Measurements from ENCODE around the gene CXorf49.
"Not testable (repeated sequence)": the region's sequence is repeated elsewhere in the genome, so short reads cannot be mapped to it uniquely, and the experiment has no call there.

The CXorf49 gene

DNA sequence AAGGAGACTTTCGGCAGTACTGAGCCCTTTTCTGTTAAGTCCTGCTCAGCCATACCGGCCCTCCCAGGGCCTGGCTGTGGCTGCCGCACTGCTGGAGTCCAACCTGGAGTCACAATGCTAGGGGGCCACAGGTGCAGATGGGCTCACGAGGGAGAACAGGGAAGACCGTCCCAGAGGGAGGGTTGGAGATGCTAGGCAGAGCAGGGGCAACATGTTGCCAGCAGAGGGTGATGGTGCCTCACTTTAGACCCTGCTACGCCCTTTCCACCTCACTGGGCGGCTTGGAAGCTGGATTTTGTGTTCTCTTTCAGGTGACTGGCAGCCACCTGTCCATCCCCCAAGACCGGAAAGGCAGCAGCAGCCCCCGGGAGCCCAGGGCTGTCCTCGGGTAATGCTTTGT, 48.1 kb downstream of the CXorf49 start:
- H3K27me3 ChIP-seq (ENCODE audit: control insufficient read depth, insufficient read depth, low read length); H3K27ac ChIP-seq (ENCODE audit: low read length); H3K4me3 ChIP-seq (ENCODE audit: low read length); H3K9ac ChIP-seq (ENCODE audit: low read length); H3K9me3 ChIP-seq (ENCODE audit: control insufficient read depth, low read depth, low read length); H3K36me3 ChIP-seq (ENCODE audit: control insufficient read depth, low read depth, low read length); H3K4me1 ChIP-seq (ENCODE audit: control insufficient read depth, low read depth, low read length): not testable (repeated sequence)

DNA sequence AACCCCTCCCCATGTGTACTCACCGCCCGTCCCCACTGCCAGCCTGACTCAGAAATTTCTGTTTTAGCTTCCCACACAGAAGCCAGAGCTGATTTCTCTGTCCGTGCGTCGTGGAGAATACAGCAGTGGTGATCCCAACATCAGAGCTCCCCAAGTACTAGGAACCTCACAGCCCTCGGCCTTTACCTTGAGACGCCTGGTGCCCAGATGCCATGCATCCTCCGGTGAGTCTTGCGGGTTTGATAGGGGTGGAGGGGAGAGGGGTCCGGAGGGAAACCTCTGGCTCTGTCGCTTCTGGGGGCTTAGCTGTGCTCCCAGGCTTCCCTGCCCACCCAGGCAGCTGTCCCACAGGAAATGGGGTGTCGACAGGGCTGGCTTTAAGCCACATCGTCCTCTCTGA, 48.6 kb downstream of the CXorf49 start:
- Histone ChIP-seq H3K4me1 (ENCODE audit: control insufficient read depth, low read depth, low read length) (no peaks in the 10 kb centered on the region), H3K4me3 (ENCODE audit: low read length) (no peak overlapping the region), H3K27ac (ENCODE audit: low read length) (no peak overlapping the region), H3K27me3 (ENCODE audit: control insufficient read depth, insufficient read depth, low read length) (no peaks in the 10 kb centered on the region), H3K9me3 (ENCODE audit: control insufficient read depth, low read depth, low read length) (peaks cover 2% of the 10 kb centered on the region), H3K9ac (ENCODE audit: low read length) (no peak overlapping the region), H3K36me3 (ENCODE audit: control insufficient read depth, low read depth, low read length) (no peaks in the 10 kb centered on the region)

DNA sequence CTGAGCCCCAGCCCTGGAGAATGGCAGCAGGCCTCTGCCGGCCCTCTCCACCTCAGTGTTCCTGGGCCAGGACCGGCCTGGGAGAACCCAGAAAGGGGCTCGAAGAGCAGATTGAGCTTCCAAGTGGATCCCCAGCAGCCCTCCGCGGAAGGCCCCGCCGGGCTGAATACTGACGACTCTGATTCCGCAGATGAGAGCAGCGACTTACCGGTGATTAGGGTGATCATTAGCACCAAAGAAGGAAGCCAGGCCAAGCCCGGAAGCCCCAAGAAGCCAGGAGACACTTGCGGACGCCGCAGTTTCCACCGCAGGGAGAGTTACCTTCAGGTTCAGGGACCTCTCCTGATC, 49.9 kb downstream of the CXorf49 start:
- Histone ChIP-seq H3K27me3 (ENCODE audit: control insufficient read depth, insufficient read depth, low read length) (no peaks in the 10 kb centered on the region), H3K4me1 (ENCODE audit: control insufficient read depth, low read depth, low read length) (no peaks in the 10 kb centered on the region), H3K4me3 (ENCODE audit: low read length) (no peak overlapping the region), H3K9ac (ENCODE audit: low read length) (no peak overlapping the region), H3K9me3 (ENCODE audit: control insufficient read depth, low read depth, low read length) (peaks cover 2% of the 10 kb centered on the region), H3K36me3 (ENCODE audit: control insufficient read depth, low read depth, low read length) (no peaks in the 10 kb centered on the region), H3K27ac (ENCODE audit: low read length) (no peak overlapping the region)

DNA sequence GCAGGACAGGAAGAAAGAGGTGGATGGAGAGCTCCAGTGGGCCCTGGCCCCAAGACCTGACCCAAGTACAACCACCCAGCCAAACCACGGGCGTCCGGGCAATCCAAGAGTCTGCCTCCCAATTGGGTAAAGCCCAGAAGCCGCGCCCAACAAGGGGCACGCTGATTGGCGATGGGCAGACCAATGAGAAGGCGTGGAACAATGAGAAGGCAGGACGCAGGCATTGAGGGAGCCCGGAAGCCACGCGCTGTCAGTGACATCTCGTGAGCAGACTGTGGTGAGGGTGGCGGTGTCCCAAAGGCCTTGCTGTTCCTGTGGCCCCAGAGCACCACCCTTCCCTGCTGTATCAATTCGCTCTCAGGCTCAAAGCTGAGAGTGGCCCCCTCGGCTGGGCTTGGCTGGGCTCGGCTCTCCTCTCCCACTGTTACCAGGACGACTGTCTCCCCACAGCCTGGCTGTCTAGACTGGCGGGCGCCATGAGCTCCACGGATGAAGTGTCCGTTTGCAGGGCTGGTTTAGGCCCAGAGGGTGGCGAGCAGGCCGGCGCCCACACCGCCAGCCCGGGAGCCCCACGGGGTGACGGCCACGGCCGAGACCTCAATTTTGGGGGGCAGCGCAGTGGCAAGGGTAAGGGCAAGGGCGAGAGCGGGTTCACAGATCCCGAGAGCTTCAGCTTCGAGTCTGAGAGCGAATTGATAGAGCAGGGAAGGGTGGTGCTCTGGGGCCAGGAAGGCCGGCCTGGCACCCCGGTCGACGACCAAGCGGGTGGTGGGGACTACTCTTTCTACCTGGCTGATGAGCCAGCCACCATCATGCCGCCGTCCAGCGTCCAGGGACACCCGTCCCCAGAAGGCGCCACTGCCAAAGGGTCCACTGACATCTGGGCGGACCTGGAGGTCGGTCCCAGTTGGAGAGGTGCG, 50.5 kb downstream of the CXorf49 start, which contains the start of gene LOC101059915:
Gene LOC101059915, plus strand, starts transcription at position 219 of the 920 bp plus-strand sequence.
- no peak within 1 kb of the TSS for H3K4me3 ChIP-seq (ENCODE audit: low read length)
- no peak within 1 kb of the TSS for H3K27ac ChIP-seq (ENCODE audit: low read length)
- no peaks in the 10 kb centered on the region for H3K36me3 ChIP-seq (ENCODE audit: control insufficient read depth, low read depth, low read length)
- no peaks in the 10 kb centered on the region for H3K27me3 ChIP-seq (ENCODE audit: control insufficient read depth, insufficient read depth, low read length)
- H3K4me1 ChIP-seq (ENCODE audit: control insufficient read depth, low read depth, low read length): no peaks in the 10 kb centered on the region
- peaks cover 2% of the 10 kb centered on the region for H3K9me3 ChIP-seq (ENCODE audit: control insufficient read depth, low read depth, low read length)
- no peak within 1 kb of the TSS for H3K9ac ChIP-seq (ENCODE audit: low read length)

DNA sequence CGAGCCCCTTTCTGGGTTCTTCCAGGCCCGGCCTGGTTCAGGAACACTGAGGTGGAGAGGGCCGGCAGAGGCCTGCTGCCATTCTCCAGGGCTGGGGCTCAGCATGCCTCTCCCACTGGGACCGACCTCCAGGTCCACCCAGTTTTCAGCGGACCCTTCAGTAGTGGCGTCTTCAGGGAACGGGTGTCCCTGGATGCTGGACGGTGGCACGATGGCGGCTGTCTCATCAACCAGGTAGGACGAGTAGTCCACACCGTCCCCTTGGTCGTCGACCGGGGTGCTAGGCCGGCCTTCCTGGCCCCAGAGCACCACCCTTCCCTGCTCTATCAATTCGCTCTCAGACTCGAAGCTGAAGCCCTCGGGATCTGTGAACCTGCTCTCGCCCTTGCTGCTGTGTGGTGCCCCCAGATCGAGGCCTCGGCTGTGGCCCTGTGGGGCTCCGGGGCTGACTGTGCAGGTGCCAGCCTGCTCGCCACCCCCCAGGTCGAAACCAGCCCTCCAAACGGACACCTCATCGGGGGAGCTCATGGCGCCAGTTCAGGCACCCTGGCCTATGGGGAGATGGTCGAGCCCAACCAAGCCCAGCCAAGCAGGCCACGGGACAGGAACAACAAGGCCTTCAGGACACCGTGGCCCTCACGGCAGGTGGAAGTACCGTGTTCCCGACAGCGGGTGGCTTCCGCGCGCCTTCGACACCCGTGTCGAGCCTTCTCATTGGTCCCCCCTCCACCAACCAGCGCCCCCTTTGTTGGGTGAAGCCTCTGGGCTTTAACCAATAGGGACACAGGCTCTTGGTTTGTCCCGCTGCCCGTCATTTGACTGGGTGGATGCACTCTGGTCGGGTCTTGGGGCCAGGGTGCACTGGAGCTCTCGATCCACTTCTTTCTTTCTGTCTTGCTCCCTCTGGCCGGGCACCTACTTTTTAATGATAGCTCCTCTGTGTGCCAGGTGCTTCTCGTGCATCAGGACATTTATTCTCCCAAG, 51.6 kb downstream of the CXorf49 start:
- Histone ChIP-seq H3K9ac (ENCODE audit: low read length) (no peak overlapping the region), H3K4me3 (ENCODE audit: low read length) (no peak overlapping the region), H3K27me3 (ENCODE audit: control insufficient read depth, insufficient read depth, low read length) (no peaks in the 10 kb centered on the region), H3K4me1 (ENCODE audit: control insufficient read depth, low read depth, low read length) (no peaks in the 10 kb centered on the region), H3K9me3 (ENCODE audit: control insufficient read depth, low read depth, low read length) (peaks cover 2% of the 10 kb centered on the region), H3K36me3 (ENCODE audit: control insufficient read depth, low read depth, low read length) (no peaks in the 10 kb centered on the region), H3K27ac (ENCODE audit: low read length) (no peak overlapping the region)

DNA sequence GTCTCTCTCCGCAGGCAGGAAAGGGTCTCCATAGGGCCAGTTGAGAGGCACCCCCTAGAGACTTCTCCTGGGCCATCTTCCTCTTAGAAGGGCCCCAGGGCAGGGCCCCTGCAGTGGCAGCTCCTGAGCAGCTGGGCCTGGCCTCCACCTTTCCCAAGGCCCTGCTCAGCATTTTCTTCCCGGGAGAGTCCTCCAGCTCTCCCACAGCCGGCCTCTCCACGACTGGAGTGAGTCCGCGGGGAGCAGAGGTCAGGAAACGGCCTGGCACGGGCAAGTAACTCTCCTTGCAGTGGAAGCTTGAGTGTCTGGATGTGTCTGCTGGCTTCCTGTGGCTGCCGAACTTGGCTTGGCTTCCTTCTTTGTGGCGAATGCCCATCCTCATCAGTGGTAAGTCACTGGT, 52.3 kb downstream of the CXorf49 start:
- Histone ChIP-seq H3K27me3 (ENCODE audit: control insufficient read depth, insufficient read depth, low read length) (no peaks in the 10 kb centered on the region), H3K9me3 (ENCODE audit: control insufficient read depth, low read depth, low read length) (peaks cover 2% of the 10 kb centered on the region), H3K27ac (ENCODE audit: low read length) (no peak overlapping the region), H3K36me3 (ENCODE audit: control insufficient read depth, low read depth, low read length) (no peaks in the 10 kb centered on the region), H3K9ac (ENCODE audit: low read length) (no peak overlapping the region), H3K4me3 (ENCODE audit: low read length) (no peak overlapping the region), H3K4me1 (ENCODE audit: control insufficient read depth, low read depth, low read length) (no peaks in the 10 kb centered on the region)

DNA sequence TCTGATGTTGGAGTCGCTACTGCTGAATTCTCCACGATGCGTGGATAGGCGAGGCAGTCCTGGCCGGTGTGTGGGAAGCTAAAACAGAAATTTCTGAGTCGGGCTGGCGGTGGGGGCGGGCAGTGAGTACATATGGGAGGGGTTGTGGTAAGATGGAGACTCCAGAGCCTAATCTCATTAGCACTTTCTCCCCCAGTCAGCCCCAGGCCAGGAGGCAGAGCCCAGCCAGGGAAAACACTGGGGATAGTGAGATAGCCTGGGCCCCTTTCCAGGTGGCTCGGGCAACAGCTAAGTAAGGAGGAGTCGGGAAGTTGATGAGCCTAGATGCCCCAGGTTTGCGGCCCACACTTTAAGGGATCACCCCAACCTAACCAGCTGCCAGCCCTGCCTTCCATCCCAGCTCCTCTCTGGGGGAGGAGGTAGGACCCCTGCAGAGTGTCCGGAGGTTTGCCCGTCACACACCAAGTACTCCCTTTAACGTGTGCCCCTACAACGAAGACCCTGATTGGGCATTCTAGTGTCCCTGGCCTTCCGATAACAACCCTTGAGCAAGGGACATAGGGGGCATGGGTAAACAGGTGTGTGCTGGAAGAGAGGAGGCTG, 53.1 kb downstream of the CXorf49 start:
- no peaks in the 10 kb centered on the region for H3K36me3 ChIP-seq (ENCODE audit: control insufficient read depth, low read depth, low read length)
- H3K27ac ChIP-seq (ENCODE audit: low read length): no peak overlapping the region
- no peaks in the 10 kb centered on the region for H3K4me1 ChIP-seq (ENCODE audit: control insufficient read depth, low read depth, low read length)
- H3K9ac ChIP-seq (ENCODE audit: low read length): no peak overlapping the region
- no peak overlapping the region for H3K4me3 ChIP-seq (ENCODE audit: low read length)
- peaks cover 2% of the 10 kb centered on the region for H3K9me3 ChIP-seq (ENCODE audit: control insufficient read depth, low read depth, low read length)
- H3K27me3 ChIP-seq (ENCODE audit: control insufficient read depth, insufficient read depth, low read length): no peaks in the 10 kb centered on the region

All from iPS-18a (cell line).